Measurements from ENCODE around the gene MGAT4A.
"Not testable (repeated sequence)": the region's sequence is repeated elsewhere in the genome, so short reads cannot be mapped to it uniquely, and the experiment has no call there.

- TF ChIP-seq TCF4 (CRISPR knock-in tag; IDR thresholded peaks at IDR 0.05; ENCODE audit: borderline replicate concordance); ARNTL (CRISPR knock-in tag; IDR thresholded peaks at IDR 0.05; ENCODE audit: borderline replicate concordance, low read depth); PATZ1 (CRISPR knock-in tag; IDR thresholded peaks at IDR 0.05; ENCODE audit: borderline replicate concordance); ZNF565 (CRISPR knock-in tag; conservative IDR thresholded peaks at IDR 0.05; ENCODE audit: low read depth); CREB5 (CRISPR knock-in tag; IDR thresholded peaks at IDR 0.05; ENCODE audit: low read depth); ZFP30 (CRISPR knock-in tag; IDR thresholded peaks at IDR 0.05); RARB (CRISPR knock-in tag; IDR thresholded peaks at IDR 0.05); POU6F1 (CRISPR knock-in tag; IDR thresholded peaks at IDR 0.05; ENCODE audit: borderline replicate concordance, low read depth); ZFP3 (CRISPR knock-in tag; IDR thresholded peaks at IDR 0.05): not testable (repeated sequence)
Measured at GRCh38 chr2:98659491-98659840, 71.5 kb downstream of the MGAT4A start.
